ENCODE results near the gene DLG1. TPM values are rescaled to one million over a fixed set of nuclear protein-coding genes. Genes with fewer than 3 reads are reported as not detected.

The DLG1 gene
- polyA plus RNA-seq, 1 experiment = 58.9 TPM

DNA sequence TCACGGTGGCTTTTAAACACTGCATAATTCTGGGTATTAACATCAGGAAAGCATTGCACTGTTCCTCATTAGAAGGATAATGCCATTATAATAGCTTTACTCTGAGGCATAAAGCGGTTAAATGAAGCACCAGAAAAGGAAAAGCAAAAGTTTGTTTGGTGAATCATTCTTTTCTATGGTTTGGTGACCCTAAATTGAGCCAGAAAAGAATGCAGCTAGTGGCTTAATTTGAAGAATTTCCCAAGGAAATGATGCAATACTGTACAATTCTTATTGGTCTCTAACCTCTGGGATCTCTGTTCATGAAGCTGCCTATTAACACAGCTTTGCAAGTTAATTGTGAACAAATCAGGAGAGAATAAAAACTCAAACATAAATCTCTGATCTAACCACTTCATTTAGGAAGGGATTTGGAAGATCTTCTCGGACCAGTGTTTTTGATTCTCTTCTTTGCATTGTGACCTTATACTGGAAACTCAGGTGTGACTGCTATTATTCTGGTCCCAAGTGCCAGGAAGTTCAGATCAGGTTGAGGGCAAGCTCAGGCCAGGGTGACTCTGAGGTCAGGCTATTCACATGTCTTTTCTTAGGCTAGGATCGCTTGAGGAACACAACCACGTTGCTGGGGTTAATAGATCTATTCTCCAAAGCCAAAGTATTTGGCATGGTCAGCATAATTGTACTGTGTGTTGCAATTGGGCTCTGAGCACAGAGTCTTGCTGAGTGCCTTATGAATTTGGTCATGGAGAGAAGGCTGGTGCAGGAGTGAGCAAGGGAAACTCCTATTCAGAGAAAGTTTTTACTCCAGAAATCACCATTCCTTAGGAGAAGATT is 11.3 kb upstream of the DLG1 start:
- TF ChIP-seq, protein P1, sequence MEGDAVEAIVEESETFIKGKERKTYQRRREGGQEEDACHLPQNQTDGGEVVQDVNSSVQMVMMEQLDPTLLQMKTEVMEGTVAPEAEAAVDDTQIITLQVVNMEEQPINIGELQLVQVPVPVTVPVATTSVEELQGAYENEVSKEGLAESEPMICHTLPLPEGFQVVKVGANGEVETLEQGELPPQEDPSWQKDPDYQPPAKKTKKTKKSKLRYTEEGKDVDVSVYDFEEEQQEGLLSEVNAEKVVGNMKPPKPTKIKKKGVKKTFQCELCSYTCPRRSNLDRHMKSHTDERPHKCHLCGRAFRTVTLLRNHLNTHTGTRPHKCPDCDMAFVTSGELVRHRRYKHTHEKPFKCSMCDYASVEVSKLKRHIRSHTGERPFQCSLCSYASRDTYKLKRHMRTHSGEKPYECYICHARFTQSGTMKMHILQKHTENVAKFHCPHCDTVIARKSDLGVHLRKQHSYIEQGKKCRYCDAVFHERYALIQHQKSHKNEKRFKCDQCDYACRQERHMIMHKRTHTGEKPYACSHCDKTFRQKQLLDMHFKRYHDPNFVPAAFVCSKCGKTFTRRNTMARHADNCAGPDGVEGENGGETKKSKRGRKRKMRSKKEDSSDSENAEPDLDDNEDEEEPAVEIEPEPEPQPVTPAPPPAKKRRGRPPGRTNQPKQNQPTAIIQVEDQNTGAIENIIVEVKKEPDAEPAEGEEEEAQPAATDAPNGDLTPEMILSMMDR (IDR thresholded peaks at IDR 0.05; ENCODE audit: low read depth, low read length) = no peak
- POLR2A ChIA-PET = interaction anchor here (1.0 to 2.1 kb wide), 2 partner anchors 12 to 45 kb away, joined by 3 to 14 read pairs; partner anchors contain the start of gene DLG1
- CTCF ChIA-PET = interaction anchor here (1.0 kb wide), 2 partner anchors 12 to 147 kb away, joined by 3 read pairs; no protein-coding TSS in a partner anchor
- Histone ChIP-seq H3K27me3 (ENCODE audit: control insufficient read depth, insufficient read depth, low read length) (no peaks in the 10 kb centered on the region), H3K4me3 (ENCODE audit: low read depth, low read length) (no peak overlapping the region), H3K27ac (ENCODE audit: low read depth, low read length) (peak overlapping the region; percentile 93), H3K9me3 (ENCODE audit: control insufficient read depth, insufficient read depth, low read length) (peaks cover 3% of the 10 kb centered on the region; the same call in 1 of the 2 replicates)
- no peak for DNase-seq (ENCODE audit: low read depth, low spot score)

DNA sequence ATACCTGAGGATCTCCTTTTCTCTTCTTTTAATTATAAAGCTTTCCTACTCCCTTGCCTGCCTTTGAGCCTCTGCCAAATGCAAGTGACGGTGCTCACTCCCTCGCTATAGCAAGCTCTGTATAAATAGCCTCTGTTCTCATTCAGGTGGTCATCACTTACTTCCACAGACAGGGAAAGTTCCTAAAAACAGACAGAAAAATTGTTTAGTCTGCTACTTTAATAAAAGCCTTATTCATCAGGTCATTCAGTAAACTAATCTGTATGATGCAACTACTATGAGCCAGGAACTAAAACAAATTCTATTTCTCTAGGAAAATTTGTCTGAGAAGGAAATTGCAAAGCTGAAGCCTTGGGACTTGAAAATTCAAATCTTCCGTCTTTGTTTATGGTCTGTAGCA is 10.2 kb upstream of the DLG1 start:
- H3K4me3 ChIP-seq (ENCODE audit: low read depth, low read length) = no peak overlapping the region
- ChIA-PET POLR2A (interaction anchor here (2.1 kb wide), 1 partner anchor 11 kb away, joined by 14 read pairs; the partner anchor contains the start of gene DLG1), CTCF (interaction anchor here (0.7 kb wide), 1 partner anchor 217 kb away, joined by 5 read pairs; no protein-coding TSS in a partner anchor)
- TF ChIP-seq, protein P1 (IDR thresholded peaks at IDR 0.05; ENCODE audit: low read depth, low read length) = no peak
- H3K9me3 ChIP-seq (ENCODE audit: control insufficient read depth, insufficient read depth, low read length) = peaks cover 3% of the 10 kb centered on the region; the same call in 1 of the 2 replicates
- peak overlapping the region; percentile 62 for H3K27ac ChIP-seq (ENCODE audit: low read depth, low read length)
- H3K27me3 ChIP-seq (ENCODE audit: control insufficient read depth, insufficient read depth, low read length) = no peaks in the 10 kb centered on the region
- DNase-seq (ENCODE audit: low read depth, low spot score) = no peak

DNA sequence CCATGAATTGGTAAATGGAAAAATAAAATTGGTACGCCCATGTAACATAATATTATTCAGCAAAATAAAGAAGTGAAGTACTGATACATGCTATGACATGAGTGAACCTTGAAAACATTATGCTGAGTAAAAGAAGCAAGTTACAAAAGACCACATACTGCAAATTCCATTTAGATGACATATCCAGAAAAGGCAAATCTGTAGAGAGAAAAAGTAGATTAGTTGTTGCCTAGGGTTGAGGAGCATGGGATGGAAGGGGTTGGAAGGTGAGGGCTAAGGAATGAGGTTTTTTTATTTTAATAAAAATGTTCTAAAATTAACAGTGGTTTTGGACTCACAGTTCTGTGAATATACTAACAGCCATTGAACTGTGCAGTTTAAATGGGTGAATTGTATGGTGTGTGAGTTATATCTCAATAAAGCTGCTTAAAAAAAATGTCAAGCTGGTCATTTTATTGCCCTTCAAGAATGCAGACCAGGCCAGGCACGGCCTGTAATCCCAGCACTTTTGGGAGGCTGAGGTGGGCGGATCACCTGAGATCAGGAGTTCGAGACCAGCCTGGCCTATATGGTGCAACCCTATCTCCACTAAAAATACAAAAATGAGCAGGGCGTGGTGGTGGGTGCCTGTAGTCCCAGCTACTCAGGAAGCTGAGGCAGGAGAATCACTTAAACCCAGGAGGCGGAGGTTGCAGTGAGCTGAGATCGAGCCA is 8.1 kb upstream of the DLG1 start:
- H3K9me3 ChIP-seq (ENCODE audit: control insufficient read depth, insufficient read depth, low read length) = no peaks in the 10 kb centered on the region
- no peak for DNase-seq (ENCODE audit: low read depth, low spot score)
- ChIA-PET CTCF (interaction anchor here (1.0 to 1.8 kb wide), 3 partner anchors 50 to 203 kb away, joined by 4 to 5 read pairs (median 4); no protein-coding TSS in a partner anchor), POLR2A (interaction anchor here (0.7 kb wide), 1 partner anchor 9 kb away, joined by 3 read pairs; the partner anchor contains the start of gene DLG1)
- H3K27me3 ChIP-seq (ENCODE audit: control insufficient read depth, insufficient read depth, low read length) = no peaks in the 10 kb centered on the region
- H3K27ac ChIP-seq (ENCODE audit: low read depth, low read length) = peak overlapping the region; percentile 53
- TF ChIP-seq, protein P1 (IDR thresholded peaks at IDR 0.05; ENCODE audit: low read depth, low read length) = no peak
- H3K4me3 ChIP-seq (ENCODE audit: low read depth, low read length) = no peak overlapping the region

GRCh38 chr3:197305854-197306253 is 7.4 kb upstream of the DLG1 start:
- CTCF ChIA-PET = interaction anchor here (1.0 to 1.7 kb wide), 2 partner anchors 49 to 196 kb away, joined by 4 read pairs; no protein-coding TSS in a partner anchor

More at GRCh38 chr3:197305854-197306253, 7.4 kb upstream of the DLG1 start:
- H3K27me3 ChIP-seq (ENCODE audit: control insufficient read depth, insufficient read depth, low read length) = no peaks in the 10 kb centered on the region
- TF ChIP-seq, protein P1 (IDR thresholded peaks at IDR 0.05; ENCODE audit: low read depth, low read length) = no peak
- POLR2A ChIA-PET = no interaction called here
- no peak overlapping the region for H3K4me3 ChIP-seq (ENCODE audit: low read depth, low read length)
- DNase-seq (ENCODE audit: low read depth, low spot score) = peak; percentile 84
- no peaks in the 10 kb centered on the region for H3K9me3 ChIP-seq (ENCODE audit: control insufficient read depth, insufficient read depth, low read length)
- H3K27ac ChIP-seq (ENCODE audit: low read depth, low read length) = peak overlapping the region; percentile 62

All from AG04450 (cell line).